ENCODE measurements around the gene ISLR. TPM values are rescaled to one million over a fixed set of nuclear protein-coding genes. Genes with fewer than 3 reads are reported as not detected.

Gene ISLR
- polyA plus RNA-seq, 1 donor (not counting 4 experiments of a cell fraction or from before 2014, with no cell fraction given), result not detected

DNA sequence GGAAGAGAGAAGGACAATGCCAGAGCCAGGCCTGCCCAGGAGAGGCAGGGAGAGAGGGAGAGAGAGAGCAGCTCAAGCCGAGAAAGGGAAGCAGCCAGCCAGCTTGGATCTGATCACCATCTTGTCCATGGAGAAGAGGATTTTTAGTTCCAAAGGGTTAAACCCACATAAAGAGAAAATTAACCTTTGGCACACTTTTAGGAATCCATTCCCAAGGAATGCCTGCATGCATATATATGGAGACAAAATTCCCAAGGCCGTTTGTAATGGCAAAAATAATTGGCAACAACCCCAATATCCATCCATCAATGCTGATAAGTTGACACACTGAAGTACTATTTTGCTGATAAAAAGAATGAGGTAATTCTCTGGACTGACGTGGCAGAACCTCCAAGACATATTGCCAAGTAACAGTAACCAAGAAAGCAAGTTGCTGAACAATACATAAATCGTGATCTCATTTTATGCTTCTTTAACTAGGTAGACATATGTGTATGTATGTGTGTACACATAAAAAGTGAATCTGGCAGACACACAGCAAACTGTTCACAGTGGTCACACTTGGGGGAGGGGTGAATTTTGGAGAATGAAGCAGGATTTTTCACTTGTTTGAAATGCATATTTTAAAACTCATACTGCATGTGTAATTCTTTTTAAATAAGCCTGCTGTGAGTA is 36.6 kb downstream of the ISLR start:
- no peak overlapping the region for H3K27ac ChIP-seq (ENCODE audit: control insufficient read depth, insufficient read depth, low read length)
- no peaks in the 10 kb centered on the region for H3K9me1 ChIP-seq (ENCODE audit: control insufficient read depth, extremely low read depth, insufficient read depth, low read length)
- peaks cover 42% of the 10 kb centered on the region for H3K27me3 ChIP-seq (ENCODE audit: control insufficient read depth, extremely low read depth, insufficient read depth, low read length)
- no peaks in the 10 kb centered on the region for H3K9me3 ChIP-seq (ENCODE audit: control insufficient read depth, low read depth, low read length)
- TF ChIP-seq EZH2 (IDR thresholded peaks at IDR 0.05; ENCODE audit: low read length), result no peak
- TF ChIP-seq, protein P1, sequence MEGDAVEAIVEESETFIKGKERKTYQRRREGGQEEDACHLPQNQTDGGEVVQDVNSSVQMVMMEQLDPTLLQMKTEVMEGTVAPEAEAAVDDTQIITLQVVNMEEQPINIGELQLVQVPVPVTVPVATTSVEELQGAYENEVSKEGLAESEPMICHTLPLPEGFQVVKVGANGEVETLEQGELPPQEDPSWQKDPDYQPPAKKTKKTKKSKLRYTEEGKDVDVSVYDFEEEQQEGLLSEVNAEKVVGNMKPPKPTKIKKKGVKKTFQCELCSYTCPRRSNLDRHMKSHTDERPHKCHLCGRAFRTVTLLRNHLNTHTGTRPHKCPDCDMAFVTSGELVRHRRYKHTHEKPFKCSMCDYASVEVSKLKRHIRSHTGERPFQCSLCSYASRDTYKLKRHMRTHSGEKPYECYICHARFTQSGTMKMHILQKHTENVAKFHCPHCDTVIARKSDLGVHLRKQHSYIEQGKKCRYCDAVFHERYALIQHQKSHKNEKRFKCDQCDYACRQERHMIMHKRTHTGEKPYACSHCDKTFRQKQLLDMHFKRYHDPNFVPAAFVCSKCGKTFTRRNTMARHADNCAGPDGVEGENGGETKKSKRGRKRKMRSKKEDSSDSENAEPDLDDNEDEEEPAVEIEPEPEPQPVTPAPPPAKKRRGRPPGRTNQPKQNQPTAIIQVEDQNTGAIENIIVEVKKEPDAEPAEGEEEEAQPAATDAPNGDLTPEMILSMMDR (optimal IDR thresholded peaks at IDR 0.05 in 1 of 3, IDR thresholded peaks at IDR 0.05 in 1 of 3, conservative IDR thresholded peaks at IDR 0.05 in 1 of 3; ENCODE audit: extremely low read depth in 1 of 3, insufficient read depth in 2 of 3, low read length in 3 of 3), result no peak
- no peak overlapping the region for H2AFZ ChIP-seq (ENCODE audit: control insufficient read depth, low read length)
- H4K20me1 ChIP-seq (ENCODE audit: control insufficient read depth, extremely low read depth, insufficient read depth, low read length), result no peaks in the 10 kb centered on the region
- no peak overlapping the region for H3K4me3 ChIP-seq (ENCODE audit: control insufficient read depth in 2 of 3, extremely low read depth in 1 of 3, insufficient read depth in 2 of 3, low read depth in 1 of 3, low read length in 3 of 3)
- no peaks in the 10 kb centered on the region for H3K36me3 ChIP-seq (ENCODE audit: control insufficient read depth in 2 of 2, extremely low read depth in 1 of 2, insufficient read depth in 2 of 2, low read length in 2 of 2)
- no peak overlapping the region for H3K4me2 ChIP-seq (ENCODE audit: control insufficient read depth, extremely low read depth, insufficient read depth, low read depth, low read length)
- H3K4me1 ChIP-seq (ENCODE audit: control insufficient read depth, extremely low read depth, insufficient read depth, low read length), result peaks cover 5% of the 10 kb centered on the region
- H3K9ac ChIP-seq (ENCODE audit: control insufficient read depth, extremely low read depth, insufficient read depth, low read length), result no peak overlapping the region
- no peak for DNase-seq (ENCODE audit: low read depth, low spot score)
- dilution Hi-C loops (cut with MboI; ENCODE audit: extremely low pct_ligation_motif_present, low sequenced_read_pairs), result no loop called here
- FAIRE-seq, result no peak
- H3K79me2 ChIP-seq (ENCODE audit: control insufficient read depth, insufficient read depth, low read length), result no peaks in the 10 kb centered on the region

DNA sequence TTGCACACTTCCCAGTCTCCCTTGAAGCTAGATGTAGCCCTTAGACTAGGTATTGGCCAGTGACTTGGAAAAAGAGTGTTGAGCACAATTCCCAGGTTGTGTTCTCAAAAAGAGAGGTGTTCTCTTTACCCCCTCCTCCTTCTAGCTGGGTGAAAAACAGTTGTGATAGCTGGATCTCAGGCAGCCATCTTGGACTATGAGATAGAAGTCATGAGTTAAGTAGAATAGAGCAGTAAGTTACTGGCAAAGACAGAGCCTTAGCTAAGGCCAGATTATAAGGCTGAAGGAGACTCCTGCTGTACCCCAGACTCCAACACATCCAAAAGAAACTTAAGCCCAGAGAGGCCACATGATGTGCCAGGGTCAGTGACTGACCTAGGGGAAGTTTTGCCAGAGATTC is 37.2 kb downstream of the ISLR start:
- FAIRE-seq, result no peak
- no peaks in the 10 kb centered on the region for H3K79me2 ChIP-seq (ENCODE audit: control insufficient read depth, insufficient read depth, low read length)
- H3K9me3 ChIP-seq (ENCODE audit: control insufficient read depth, low read depth, low read length), result no peaks in the 10 kb centered on the region
- DNase-seq (ENCODE audit: low read depth, low spot score), result no peak
- H3K9ac ChIP-seq (ENCODE audit: control insufficient read depth, extremely low read depth, insufficient read depth, low read length), result no peak overlapping the region
- no peak overlapping the region for H3K27ac ChIP-seq (ENCODE audit: control insufficient read depth, insufficient read depth, low read length)
- TF ChIP-seq, protein P1 (optimal IDR thresholded peaks at IDR 0.05 in 1 of 3, IDR thresholded peaks at IDR 0.05 in 1 of 3, conservative IDR thresholded peaks at IDR 0.05 in 1 of 3; ENCODE audit: extremely low read depth in 1 of 3, insufficient read depth in 2 of 3, low read length in 3 of 3), result no peak
- TF ChIP-seq EZH2 (IDR thresholded peaks at IDR 0.05; ENCODE audit: low read length), result no peak
- H3K4me2 ChIP-seq (ENCODE audit: control insufficient read depth, extremely low read depth, insufficient read depth, low read depth, low read length), result no peak overlapping the region
- H3K9me1 ChIP-seq (ENCODE audit: control insufficient read depth, extremely low read depth, insufficient read depth, low read length), result no peaks in the 10 kb centered on the region
- peaks cover 43% of the 10 kb centered on the region for H3K27me3 ChIP-seq (ENCODE audit: control insufficient read depth, extremely low read depth, insufficient read depth, low read length)
- no peaks in the 10 kb centered on the region for H4K20me1 ChIP-seq (ENCODE audit: control insufficient read depth, extremely low read depth, insufficient read depth, low read length)
- H3K4me1 ChIP-seq (ENCODE audit: control insufficient read depth, extremely low read depth, insufficient read depth, low read length), result peaks cover 5% of the 10 kb centered on the region
- dilution Hi-C loops (cut with MboI; ENCODE audit: extremely low pct_ligation_motif_present, low sequenced_read_pairs), result no loop called here
- H3K4me3 ChIP-seq (ENCODE audit: control insufficient read depth in 2 of 3, extremely low read depth in 1 of 3, insufficient read depth in 2 of 3, low read depth in 1 of 3, low read length in 3 of 3), result no peak overlapping the region
- no peaks in the 10 kb centered on the region for H3K36me3 ChIP-seq (ENCODE audit: control insufficient read depth in 2 of 2, extremely low read depth in 1 of 2, insufficient read depth in 2 of 2, low read length in 2 of 2)
- no peak overlapping the region for H2AFZ ChIP-seq (ENCODE audit: control insufficient read depth, low read length)

All from keratinocyte (primary cell).